Vagina (tissue), 2 donors: ENCODE measurements around the gene RASA4.
"Not testable (repeated sequence)": the region's sequence is repeated elsewhere in the genome, so short reads cannot be mapped to it uniquely, and the experiment has no call there.

Source experiments
- CTCF ChIP-seq, 3 experiments: fragments of 450-650 bp in 2 of 3; fragments of 200-600 bp in 1 of 3; sonication (generic) in 1 of 3; IDR thresholded peaks; one replicate each; pipeline ENCODE4 v1.5.1; 2017 to 2019; ENCODE audit warnings: antibody characterized with exemption in 3 of 3, mild to moderate bottlenecking in 2 of 3, moderate library complexity in 2 of 3
- POLR2A ChIP-seq, 2 donors: fragments of 450-650 bp; IDR thresholded peaks; one replicate each; pipeline ENCODE4 v1.6.1; 2017; ENCODE audit warnings: antibody characterized with exemption in 2 of 2, mild to moderate bottlenecking in 2 of 2, moderate library complexity in 2 of 2

GRCh38 chr7:102602317-102602716 is 14.2 kb downstream of the RASA4 start:
- TF ChIP-seq CTCF, POLR2A (IDR thresholded peaks at IDR 0.05): not testable (repeated sequence)
